Activated T-cell treated with anti-CD3 and anti-CD28 coated beads, Interleukin-2, amount 50 U/mL, for 48 hours (primary cell): Measurements from ENCODE around the gene MAGEA3.
"Not testable (repeated sequence)": the region's sequence is repeated elsewhere in the genome, so short reads cannot be mapped to it uniquely, and the experiment has no call there.

Experiments
- DNase-seq, 2 experiments: peaks; one replicate each; pipeline ENCODE4 v3.0.0-alpha.2; 2020

MAGEA3 gene, protein sequence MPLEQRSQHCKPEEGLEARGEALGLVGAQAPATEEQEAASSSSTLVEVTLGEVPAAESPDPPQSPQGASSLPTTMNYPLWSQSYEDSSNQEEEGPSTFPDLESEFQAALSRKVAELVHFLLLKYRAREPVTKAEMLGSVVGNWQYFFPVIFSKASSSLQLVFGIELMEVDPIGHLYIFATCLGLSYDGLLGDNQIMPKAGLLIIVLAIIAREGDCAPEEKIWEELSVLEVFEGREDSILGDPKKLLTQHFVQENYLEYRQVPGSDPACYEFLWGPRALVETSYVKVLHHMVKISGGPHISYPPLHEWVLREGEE

DNA sequence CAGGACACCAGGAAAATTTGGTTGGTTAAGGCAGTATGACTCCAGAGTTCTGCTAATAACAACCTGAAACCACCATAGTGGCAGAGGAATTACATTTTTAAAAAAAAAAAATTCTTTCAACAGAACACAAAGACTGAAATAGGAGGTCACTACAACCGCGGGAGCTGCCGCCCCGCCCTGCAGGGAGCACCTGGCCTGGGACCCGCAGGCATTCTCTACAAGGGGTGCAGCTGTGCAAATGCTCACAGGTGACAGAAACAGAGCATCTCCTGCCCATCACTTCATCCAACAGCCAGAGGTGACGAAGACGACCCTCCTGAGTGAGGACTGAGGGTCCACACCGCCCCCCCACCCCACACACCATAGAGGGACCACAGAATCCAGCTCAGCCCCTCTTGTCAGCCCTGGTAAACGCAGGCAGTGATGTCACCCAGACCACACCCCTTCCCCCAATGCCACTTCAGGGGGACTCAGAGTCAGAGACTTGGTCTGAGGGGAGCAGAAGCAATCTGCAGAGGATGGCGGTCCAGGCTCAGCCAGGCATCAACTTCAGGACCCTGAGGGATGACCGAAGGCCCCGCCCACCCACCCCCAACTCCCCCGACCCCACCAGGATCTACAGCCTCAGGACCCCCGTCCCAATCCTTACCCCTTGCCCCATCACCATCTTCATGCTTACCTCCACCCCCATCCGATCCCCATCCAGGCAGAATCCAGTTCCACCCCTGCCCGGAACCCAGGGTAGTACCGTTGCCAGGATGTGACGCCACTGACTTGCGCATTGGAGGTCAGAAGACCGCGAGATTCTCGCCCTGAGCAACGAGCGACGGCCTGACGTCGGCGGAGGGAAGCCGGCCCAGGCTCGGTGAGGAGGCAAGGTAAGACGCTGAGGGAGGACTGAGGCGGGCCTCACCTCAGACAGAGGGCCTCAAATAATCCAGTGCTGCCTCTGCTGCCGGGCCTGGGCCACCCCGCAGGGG, at the start of gene MAGEA3:
MAGEA3 (plus strand) TSS at position 843 of the 980 bp plus-strand sequence. CDS start 2,039 bp downstream, outside the sequence.
- not testable (repeated sequence) for DNase-seq

DNA sequence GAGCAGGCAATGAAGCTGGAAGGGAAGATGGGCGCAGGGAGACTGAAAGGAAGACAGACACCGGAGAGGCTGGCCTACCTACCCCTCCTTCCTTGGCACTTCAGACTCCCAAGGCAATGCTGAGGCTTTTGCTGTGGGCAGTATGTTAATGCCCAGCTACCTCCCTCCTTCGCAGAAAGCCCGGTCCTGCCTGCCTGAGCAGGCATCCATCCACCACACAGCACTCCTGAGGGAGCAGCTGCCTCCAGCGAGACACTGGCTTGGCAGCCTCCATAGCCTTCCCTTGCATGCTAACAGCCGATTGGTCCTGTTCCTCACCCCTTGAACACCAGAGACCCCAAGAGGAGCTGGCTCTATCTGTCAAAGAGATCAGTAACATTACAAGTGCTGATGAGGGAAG, 46.5 kb upstream of the MAGEA3 start:
- DNase-seq = no peak

DNA sequence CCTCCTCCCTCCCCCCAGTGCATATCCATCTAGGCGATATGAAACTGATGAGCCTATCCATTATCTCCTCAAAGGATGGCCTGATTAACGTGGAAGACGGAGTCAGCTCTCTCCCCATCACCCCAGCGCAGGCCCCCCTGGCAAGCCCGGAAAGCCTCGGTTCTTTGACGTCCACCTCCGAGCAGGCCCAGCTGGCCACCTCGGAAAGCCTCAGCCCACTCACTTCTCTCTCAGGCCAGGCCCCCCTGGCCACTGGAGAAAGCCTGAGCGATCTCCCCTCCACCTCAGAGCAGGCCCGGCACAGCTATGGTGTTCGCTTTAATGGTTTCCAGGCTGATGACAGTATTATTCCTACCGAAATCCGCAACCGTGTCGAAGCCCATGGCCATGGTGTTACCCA, 46.1 kb upstream of the MAGEA3 start:
- no peak for DNase-seq

DNA sequence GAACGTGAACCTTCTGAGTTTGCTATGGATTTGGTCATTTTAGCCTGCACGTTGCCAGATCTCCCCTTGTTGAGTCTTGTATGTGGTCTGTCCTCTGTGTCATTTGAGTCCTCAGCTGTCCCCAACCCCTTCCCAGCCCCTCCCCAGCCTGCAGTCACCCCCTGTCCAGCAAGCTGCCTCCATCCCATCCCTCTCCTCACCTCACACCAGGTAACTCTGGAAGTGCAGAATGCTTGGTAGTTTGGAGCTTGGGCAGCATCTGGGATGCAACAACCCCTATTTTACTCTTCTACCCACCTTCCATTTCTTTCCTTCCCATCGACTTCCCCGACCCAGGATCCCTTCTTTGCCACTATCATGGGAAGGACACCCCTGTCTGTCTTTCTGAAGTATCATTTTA, 42.5 kb upstream of the MAGEA3 start:
- no peak for DNase-seq

DNA sequence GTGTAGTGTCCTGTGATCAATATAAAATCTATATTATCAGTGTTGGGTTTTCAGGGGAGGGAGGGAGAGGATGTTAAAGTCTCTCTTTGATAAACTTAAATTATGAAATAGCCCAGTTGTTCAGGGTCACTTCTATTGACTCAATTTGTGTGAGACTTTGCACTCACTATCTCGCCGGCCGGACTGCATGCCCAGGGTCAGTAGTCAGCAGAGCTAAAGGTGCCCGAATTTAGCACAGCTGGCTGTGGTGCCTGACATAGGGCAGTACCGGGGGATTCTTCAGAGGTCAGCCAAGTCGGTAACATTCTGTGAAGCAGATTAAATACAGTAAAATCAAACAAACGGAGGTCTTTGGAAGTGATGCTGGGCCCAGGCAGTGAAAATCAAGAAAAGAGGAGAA, 41.7 kb upstream of the MAGEA3 start:
- DNase-seq = no peak

DNA sequence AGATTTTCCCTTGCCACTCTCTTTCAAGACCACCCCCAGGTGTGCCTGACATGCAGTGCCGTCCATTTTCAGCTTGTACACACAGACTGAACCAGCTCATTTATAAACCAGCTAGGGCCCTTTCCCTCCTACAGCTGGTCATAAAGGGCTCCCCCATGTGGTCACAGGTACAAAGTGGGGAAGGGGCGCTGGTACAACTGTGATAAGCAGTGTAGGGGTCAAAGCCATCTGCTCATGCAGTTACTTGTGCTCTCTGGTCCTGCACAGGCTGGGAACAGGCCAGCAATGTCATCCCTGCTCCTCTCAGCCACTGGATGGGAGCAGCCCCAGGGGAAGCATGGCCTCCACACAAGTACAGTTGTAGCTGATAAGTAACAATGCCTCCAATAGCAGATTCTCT, 40.3 kb upstream of the MAGEA3 start:
- DNase-seq = no peak

DNA sequence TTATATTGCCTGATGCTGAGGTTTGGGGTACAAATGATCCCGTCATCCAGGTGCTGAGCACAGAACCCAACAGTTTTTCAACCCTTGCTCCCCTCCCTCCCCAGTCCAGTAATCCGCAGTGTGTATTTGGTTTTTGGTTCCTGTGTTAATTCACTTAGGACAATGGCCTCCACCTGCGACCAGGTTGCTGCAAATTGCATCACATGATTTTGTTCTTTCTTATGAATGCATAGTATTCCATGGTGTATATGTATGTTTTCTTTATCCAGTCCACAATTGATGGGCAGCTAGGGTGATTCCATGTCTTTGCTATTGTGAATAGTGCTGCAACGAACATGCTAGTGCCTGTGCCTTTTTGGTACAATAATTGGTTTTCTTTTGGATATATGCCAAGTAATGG, 35.5 kb upstream of the MAGEA3 start:
- no peak for DNase-seq

DNA sequence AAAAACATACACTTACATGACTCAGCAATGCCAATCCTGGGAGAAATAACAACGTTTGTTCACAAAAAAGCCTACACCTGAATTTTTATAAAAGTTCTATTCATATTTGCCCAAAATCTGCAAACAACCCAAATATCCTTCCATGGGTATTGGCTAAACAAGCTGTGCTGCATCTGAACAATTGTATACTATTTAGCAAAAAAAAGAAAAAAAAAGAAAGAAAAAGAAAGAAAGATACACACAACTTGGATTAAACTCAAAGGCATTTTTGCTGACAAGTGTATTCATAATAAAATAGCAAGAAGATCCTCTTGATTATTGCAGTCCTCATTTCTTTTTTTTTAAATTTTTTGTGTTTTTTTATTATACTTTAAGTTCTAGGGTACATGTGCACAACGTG, 24.5 kb upstream of the MAGEA3 start:
- DNase-seq = no peak

DNA sequence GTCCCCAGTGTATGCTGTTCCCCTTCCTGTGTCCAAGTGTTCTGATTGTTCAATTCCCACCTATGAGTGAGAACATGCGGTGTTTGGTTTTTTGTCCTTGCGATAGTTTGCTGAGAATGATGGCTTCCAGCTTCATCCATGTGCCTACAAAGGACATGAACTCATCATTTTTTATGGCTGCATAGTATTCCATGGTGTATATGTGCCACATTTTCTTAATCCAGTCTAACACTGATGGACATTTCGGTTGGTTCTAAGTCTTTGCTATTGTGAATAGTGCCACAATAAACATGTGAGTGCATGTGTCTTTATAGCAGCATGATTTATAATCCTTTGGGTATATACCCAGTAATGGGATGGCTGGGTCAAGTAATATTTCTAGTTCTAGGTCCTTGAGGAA, 23.9 kb upstream of the MAGEA3 start:
- DNase-seq = not testable (repeated sequence)

DNA sequence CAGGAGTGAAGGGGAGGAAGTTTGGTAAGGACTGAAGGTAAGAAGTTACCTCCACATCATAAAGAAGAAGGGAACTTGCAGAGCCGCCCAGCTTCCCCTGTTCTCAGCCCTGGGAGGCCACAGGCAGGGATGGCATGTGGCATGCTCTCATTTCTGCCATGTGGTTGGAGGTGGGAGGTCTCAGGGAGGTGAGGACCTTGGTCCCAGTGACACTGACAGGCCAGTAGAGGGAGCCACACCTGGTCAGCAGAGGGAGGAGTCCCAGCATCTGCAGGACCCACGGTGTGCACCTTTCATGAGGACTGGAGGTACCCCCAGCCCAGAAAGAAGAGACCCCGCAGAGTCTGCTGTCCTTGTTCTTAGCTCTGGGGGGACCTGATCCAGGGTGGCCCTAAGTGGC, 17.6 kb upstream of the MAGEA3 start:
- DNase-seq = not testable (repeated sequence)

DNA sequence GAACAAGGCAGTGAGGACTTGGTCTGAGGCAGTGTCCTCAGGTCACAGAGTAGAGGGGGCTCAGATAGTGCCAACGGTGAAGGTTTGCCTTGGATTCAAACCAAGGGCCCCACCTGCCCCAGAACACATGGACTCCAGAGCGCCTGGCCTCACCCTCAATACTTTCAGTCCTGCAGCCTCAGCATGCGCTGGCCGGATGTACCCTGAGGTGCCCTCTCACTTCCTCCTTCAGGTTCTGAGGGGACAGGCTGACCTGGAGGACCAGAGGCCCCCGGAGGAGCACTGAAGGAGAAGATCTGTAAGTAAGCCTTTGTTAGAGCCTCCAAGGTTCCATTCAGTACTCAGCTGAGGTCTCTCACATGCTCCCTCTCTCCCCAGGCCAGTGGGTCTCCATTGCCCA, 1.8 kb downstream of the MAGEA3 start:
- DNase-seq = not testable (repeated sequence)

DNA sequence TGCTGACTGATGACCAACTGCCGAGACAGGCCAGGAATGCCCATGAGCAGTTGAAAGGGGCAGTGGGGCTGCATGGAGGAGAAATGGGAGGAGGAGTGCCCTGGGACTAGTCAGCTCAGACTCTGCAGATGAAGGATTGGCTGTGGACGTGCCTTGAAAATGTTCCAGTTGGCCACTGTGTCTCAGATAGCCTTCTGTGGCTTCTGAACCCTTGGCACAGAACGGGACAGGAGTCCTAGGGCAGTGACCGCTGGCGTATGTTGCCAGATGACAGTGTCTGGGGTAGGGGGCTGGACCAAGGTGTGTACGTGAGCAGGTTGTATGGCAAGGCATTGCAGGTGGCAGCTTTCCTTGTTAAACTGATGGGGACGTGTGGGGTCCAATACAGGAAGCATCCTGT, 7.9 kb downstream of the MAGEA3 start:
- not testable (repeated sequence) for DNase-seq

DNA sequence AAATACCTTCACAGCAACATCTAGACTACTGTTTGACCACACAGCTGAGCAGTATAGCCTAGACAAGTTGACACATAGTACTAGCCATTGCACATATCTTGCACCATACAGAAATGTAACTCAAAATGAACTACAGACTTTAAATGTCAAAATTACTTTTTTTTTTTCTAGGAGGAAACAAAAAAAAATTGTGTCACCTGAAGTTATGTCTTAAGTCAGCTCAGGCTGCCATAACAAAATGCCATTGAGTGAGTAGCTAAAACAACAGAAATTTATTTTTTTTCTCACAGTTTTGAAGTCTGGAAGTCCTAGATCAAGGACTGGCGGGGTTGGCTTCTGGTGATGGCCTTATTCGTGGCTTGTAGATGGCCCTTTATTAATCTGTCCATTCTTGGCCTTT, 10.6 kb downstream of the MAGEA3 start, which contains the start of gene CSAG2:
CSAG2 (minus strand) TSS at position 101 of the 400 bp plus-strand sequence. CDS start 161 bp downstream, outside the sequence.
- not testable (repeated sequence) for DNase-seq

DNA sequence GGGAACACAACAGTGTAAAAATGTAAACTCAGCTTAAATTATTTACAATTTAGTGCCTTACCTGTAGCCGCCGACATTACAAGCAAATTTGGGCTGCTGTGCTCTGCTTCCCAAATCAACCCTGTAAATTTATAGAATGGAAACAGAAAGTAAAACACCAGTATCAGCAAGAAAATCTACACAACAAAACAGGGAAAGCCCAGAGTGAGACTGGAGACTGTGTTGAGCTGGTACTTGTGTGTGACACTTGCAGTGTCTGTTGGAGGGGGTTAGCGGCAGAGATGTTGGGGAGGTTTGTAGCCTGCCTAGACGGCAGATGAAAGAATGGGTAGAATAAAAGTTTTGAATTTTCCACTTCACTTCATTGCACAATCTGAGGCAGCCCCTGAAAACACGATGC, 14.6 kb downstream of the MAGEA3 start:
- DNase-seq = not testable (repeated sequence)

DNA sequence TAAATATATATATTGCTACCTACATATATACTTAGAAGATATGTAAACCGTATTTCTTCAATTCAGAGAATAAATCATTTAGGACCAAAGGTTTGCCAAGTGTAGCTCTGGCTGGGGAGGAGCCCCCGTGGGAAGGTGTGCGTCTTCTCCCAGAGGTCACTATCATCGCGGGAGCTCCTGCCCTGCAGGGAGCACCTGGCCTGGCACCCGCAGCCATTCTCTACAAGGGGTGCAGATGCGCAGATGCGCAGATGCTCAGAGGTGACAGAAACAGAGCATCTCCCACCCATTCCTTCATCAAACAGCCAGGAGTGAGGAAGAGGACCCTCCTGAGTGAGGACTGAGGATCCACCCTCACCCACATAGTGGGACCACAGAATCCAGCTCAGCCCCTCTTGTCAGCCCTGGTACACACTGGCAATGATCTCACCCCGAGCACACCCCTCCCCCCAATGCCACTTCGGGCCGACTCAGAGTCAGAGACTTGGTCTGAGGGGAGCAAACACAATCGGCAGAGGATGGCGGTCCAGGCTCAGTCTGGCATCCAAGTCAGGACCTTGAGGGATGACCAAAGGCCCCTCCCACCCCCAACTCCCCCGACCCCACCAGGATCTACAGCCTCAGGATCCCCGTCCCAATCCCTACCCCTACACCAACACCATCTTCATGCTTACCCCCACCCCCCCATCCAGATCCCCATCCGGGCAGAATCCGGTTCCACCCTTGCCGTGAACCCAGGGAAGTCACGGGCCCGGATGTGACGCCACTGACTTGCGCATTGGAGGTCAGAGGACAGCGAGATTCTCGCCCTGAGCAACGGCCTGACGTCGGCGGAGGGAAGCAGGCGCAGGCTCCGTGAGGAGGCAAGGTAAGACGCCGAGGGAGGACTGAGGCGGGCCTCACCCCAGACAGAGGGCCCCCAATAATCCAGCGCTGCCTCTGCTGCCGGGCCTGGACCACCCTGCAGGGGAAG, 15.5 kb downstream of the MAGEA3 start, which contains the start of gene MAGEA2B:
MAGEA2B (plus strand) TSS at position 814 of the 973 bp plus-strand sequence. CDS start 2,479 bp downstream, outside the sequence.
- DNase-seq = not testable (repeated sequence)

DNA sequence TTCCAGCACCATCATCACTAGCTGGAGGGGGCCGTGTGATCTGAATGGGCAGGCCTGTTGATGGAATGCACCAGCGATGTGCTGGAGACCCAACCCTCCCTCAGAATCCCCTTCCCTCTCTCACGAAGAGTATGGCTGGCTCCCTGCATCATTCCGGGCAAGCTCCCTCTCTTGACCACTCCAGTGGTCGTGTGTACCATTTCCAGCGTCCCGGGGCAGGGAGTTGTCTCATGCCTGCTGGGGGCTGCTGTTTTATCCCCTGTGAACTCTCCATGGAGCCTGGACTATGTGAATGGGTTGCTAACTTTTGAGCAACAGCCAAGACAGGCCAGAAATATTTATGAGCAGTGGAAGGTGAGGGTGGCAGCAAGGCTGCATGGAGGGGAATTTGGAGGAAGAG, 26.8 kb downstream of the MAGEA3 start:
- DNase-seq = no peak

DNA sequence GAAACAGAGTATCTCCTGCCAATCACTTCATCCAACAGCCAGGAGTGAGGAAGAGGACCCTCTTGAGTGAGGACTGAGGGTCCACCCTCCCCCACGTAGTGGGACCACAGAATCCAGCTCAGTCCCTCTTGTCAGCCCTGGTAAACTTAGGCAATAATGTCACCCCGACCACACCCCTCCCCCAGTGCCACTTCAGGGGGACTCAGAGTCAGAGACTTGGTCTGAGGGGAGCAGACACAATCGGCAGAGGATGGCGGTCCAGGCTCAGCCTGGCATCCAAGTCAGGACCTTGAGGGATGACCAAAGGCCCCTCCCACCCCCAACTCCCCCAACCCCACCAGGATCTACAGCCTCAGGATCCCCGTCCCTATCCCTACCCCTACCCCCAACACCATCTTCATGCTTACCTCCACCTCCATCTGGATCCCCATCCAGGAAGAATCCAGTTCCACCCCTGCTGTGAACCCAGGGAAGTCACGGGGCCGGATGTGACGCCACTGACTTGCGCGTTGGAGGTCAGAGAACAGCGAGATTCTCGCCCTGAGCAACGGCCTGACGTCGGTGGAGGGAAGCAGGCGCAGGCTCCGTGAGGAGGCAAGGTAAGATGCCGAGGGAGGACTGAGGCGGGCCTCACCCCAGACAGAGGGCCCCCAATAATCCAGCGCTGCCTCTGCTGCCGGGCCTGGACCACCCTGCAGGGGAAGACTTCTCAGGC, 34.8 kb downstream of the MAGEA3 start, which contains the start of the genes CSAG1 and MAGEA12:
CSAG1 (minus strand) TSS at position 461 of the 715 bp plus-strand sequence. CDS start 1,261 bp downstream, outside the sequence.
MAGEA12 (plus strand) TSS at position 497 of the 715 bp plus-strand sequence. CDS start 2,405 bp downstream, outside the sequence.
- no peak for DNase-seq

DNA sequence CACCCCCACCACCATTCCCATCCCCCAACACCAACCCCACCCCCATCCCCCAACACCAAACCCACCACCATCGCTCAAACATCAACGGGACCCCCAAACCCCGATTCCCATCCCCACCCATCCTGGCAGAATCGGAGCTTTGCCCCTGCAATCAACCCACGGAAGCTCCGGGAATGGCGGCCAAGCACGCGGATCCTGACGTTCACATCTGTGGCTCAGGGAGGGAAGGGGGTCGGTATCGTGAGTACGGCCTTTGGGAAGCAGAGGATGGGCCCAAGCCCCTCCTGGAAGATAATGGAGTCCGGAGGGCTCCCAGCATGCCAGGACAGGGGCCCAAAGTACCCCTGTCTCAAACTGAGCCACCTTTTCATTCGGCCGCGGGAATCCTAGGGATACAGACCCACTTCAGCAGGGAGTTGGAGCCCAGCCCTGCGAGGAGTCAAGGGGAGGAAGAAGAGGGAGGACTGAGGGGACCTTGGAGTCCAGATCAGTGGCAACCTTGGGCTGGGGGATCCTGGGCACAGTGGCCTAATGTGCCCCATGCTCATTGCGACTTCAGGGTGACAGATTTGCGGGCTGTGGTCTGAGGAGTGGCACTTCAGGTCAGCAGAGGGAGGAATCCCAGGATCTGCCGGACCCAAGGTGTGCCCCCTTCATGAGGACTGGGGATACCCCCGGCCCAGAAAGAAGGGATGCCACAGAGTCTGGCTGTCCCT, 35.7 kb downstream of the MAGEA3 start:
- not testable (repeated sequence) for DNase-seq

DNA sequence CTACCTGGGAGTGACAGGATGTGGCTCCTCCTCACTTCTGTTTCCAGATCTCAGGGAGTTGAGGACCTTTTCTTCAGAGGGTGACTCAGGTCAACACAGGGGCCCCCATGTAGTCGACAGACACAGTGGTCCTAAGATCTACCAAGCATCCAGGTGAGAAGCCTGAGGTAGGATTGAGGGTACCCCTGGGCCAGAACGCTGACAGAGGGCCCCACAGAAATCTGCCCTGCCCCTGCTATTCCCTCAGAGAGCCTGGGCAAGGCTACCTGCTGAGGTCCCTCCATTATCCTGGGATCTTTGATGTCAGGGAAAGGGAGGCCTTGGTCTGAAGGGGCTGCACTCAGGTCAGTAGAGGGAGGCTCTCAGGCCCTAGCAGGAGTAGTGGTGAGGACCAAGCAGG, 36.5 kb downstream of the MAGEA3 start:
- no peak for DNase-seq

DNA sequence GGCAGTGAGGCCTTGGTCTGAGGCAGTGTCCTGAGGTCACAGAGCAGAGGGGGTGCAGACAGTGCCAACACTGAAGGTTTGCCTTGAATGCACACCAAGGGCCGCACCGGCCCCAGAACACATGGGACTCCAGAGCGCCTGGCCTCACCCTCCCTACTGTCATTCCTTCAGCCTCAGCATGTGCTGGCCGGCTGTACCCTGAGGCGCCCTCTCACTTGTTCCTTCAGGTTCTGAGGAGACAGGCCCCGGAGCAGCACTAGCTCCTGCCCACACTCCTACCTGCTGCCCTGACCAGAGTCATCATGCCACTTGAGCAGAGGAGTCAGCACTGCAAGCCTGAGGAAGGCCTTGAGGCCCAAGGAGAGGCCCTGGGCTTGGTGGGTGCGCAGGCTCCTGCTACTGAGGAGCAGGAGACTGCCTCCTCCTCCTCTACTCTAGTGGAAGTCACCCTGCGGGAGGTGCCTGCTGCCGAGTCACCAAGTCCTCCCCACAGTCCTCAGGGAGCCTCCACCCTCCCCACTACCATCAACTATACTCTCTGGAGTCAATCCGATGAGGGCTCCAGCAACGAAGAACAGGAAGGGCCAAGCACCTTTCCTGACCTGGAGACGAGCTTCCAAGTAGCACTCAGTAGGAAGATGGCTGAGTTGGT, 37.4 kb downstream of the MAGEA3 start:
- DNase-seq = no peak
